GM12878 (cell line): ENCODE measurements around the gene SLC29A4. TPM values are rescaled to one million over a fixed set of nuclear protein-coding genes. Genes with fewer than 3 reads are reported as not detected.

Experiments
- BMI1 ChIP-seq: fragments of 450-650 bp; IDR thresholded peaks from 2 replicates; pipeline ENCODE4 v1.6.1; 2016; ENCODE audit warnings: mild to moderate bottlenecking, moderate library complexity, borderline replicate concordance
- BRCA1 ChIP-seq: IDR thresholded peaks from 2 replicates; pipeline ENCODE4 v1.6.1; 2011; ENCODE audit warnings: low read depth, low read length, improper control_type of control experiment
- CBFB ChIP-seq: IDR thresholded peaks from 2 replicates; pipeline ENCODE4 v1.6.1; 2016; ENCODE audit warnings: antibody characterized with exemption, low read depth
- CEBPB ChIP-seq, 2 experiments: fragments of 150-350 bp in 1 of 2; IDR thresholded peaks; 2 replicates each; pipeline ENCODE4 v1.6.1; 2012 to 2014; ENCODE audit warnings: low read depth in 2 of 2, low read length in 2 of 2, borderline replicate concordance in 1 of 2, inconsistent platforms in 1 of 2
- CREB1 ChIP-seq: IDR thresholded peaks from 2 replicates; pipeline ENCODE4 v1.6.1; 2012; ENCODE audit warnings: low read depth, mild to moderate bottlenecking, inconsistent platforms
- GABPA ChIP-seq: IDR thresholded peaks from 2 replicates; pipeline ENCODE4 v1.6.1; 2014; ENCODE audit warnings: antibody characterized with exemption, low read depth, mild to moderate bottlenecking, inconsistent platforms
- HCFC1 ChIP-seq: fragments of 150-350 bp; IDR thresholded peaks from 2 replicates; pipeline ENCODE4 v1.6.1; 2014; ENCODE audit warnings: low read length
- LARP7 ChIP-seq: fragments of 450-650 bp; IDR thresholded peaks from 2 replicates; pipeline ENCODE4 v1.6.1; 2017; ENCODE audit warnings: mild to moderate bottlenecking
- MTA2 ChIP-seq: fragments of 450-650 bp; IDR thresholded peaks from 2 replicates; pipeline ENCODE4 v1.6.1; 2016; ENCODE audit warnings: low read depth, mild to moderate bottlenecking, moderate library complexity
- NFYA ChIP-seq: IDR thresholded peaks from 2 replicates; pipeline ENCODE4 v1.6.1; 2011; ENCODE audit warnings: low read depth, mild to moderate bottlenecking, low read length, improper control_type of control experiment, borderline replicate concordance
- NR2C1 ChIP-seq: fragments of 450-650 bp; IDR thresholded peaks from 2 replicates; pipeline ENCODE4 v1.6.1; 2017; ENCODE audit warnings: antibody characterized with exemption, mild to moderate bottlenecking, moderate library complexity
- NR2F1 ChIP-seq: fragments of 450-650 bp; conservative IDR thresholded peaks from 2 replicates; pipeline ENCODE4 v1.6.1; 2017; ENCODE audit warnings: mild to moderate bottlenecking
- SP1 ChIP-seq: IDR thresholded peaks from one replicate; pipeline ENCODE4 v1.6.1; 2011; ENCODE audit warnings: low read depth, low read length
- SPI1 ChIP-seq: IDR thresholded peaks from 2 replicates; pipeline ENCODE4 v1.6.1; 2011; ENCODE audit warnings: low read depth, mild to moderate bottlenecking, low read length, moderate library complexity, borderline replicate concordance; ENCODE audit not compliant: insufficient read depth
- SRF ChIP-seq, 2 experiments: IDR thresholded peaks; 2 replicates each; pipeline ENCODE4 v1.6.1; 2011; ENCODE audit warnings: low read depth in 2 of 2, low read length in 2 of 2, mild to moderate bottlenecking in 1 of 2, moderate library complexity in 1 of 2
- SUPT20H ChIP-seq: IDR thresholded peaks from 2 replicates; pipeline ENCODE4 v1.6.1; 2011; ENCODE audit warnings: low read depth, mild to moderate bottlenecking, low read length, moderate library complexity, borderline replicate concordance; ENCODE audit not compliant: control insufficient read depth
- TARDBP ChIP-seq: IDR thresholded peaks from 2 replicates; pipeline ENCODE4 v1.6.1; 2016; ENCODE audit warnings: borderline replicate concordance
- TCF3 ChIP-seq: IDR thresholded peaks from 2 replicates; pipeline ENCODE4 v1.6.1; 2012; ENCODE audit warnings: low read depth, mild to moderate bottlenecking, low read length, borderline replicate concordance; ENCODE audit not compliant: insufficient read depth
- ZNF622 ChIP-seq: fragments of 450-650 bp; IDR thresholded peaks from 2 replicates; pipeline ENCODE4 v1.6.1; 2017; ENCODE audit warnings: mild to moderate bottlenecking, inconsistent platforms
- polyA plus RNA-seq, 11 experiments: library from polyadenylated mRNA; depleted of rRNA in 4 of 11; unstranded in 6 of 11; stranded (reverse) in 5 of 11; fragments of >200 nt; fragmentation: Nextera tagmentation in 4 of 11; fragmentation: Illumina TruSeq in 1 of 11; extraction: Ambion mirVana in 4 of 11; extraction: Trizol in 1 of 11; gene quantifications; 1 replicate in 1 of 11; 2 replicates in 10 of 11; pipeline versions ENCODE4 v1.2.1 to v1.2.3, GENCODE V29; 2011 to 2016; ENCODE audit warnings: inconsistent platforms in 2 of 11, missing spikeins in 2 of 11, low read depth in 1 of 11
- total RNA-seq, 4 experiments: library from RNA; depleted of rRNA in 3 of 4; stranded (reverse); fragments of >200 nt in 3 of 4; fragmentation: Illumina TruSeq in 1 of 4; extraction: Trizol in 1 of 4; gene quantifications; 2 replicates each; pipeline versions ENCODE4 v1.2.1 to v1.2.3, GENCODE V29; 2013 to 2021
- TF ChIP-seq, protein P1 (sequence below): fragments of 450-650 bp; IDR thresholded peaks from 2 replicates; pipeline ENCODE4 v1.6.1; 2017; ENCODE audit warnings: mild to moderate bottlenecking
- TF ChIP-seq, protein P2 (sequence below): IDR thresholded peaks from 2 replicates; pipeline ENCODE4 v1.6.1; 2012; ENCODE audit warnings: low read length, inconsistent platforms
- TF ChIP-seq, protein P3 (sequence below): fragments of 450-650 bp; IDR thresholded peaks from 2 replicates; pipeline ENCODE4 v1.6.1; 2016; ENCODE audit warnings: mild to moderate bottlenecking
- TF ChIP-seq, protein P4 (sequence below): fragments of 450-650 bp; IDR thresholded peaks from 2 replicates; pipeline ENCODE4 v1.6.1; 2017; ENCODE audit warnings: antibody characterized with exemption, mild to moderate bottlenecking, moderate library complexity

Gene SLC29A4
- total and polyA plus RNA-seq, 10 of the 15 experiments (the other 5 are each of a cell fraction or from before 2014, with no cell fraction given) = 0.11 to 0.72 (median 0.23) TPM; not detected in 3

DNA sequence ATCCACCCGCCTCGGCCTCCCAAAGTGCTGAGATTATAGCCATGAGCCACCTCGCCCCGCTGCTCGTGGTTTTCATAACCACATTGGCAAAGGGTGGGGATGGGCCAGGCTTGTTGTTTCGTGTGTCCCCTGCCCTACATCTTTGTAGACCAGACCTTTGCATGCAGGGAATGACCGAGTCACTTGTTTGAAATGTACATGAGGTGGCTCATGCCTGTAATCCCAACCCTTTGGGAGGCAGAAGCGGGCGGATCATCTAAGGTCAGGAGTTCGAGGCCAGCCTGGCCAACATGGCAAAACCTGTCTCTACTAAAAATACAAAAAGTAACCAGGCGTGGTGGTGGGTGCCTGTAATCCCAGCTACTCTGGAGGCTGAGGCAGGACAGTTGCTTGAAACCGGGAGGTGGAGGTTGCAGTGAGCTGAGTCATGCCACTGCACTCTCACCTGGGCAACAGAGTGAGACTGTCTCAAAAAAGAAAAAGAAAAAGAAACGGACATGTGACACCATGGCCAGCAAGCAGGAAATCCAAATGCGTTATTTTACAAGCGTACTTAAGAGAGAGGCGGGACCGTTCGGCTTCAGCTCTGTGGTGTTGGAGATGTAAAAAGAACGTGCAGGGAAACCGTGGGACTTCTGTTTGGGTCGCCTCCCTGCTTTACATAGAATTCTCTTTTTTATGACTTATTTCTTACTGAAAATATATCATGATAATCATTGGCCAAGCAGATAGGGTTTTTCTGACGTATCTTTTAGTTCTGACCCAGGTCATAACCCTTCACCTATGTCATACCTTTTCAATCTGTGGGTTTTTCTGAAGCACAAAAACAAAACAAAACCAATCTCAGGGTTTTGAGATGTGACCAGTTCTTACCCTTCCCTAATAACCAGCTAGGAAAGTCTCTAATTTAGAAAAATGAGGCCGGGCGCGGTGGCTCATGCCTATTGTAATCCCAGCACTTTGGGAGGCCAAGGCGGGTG, 47.6 kb upstream of the SLC29A4 start (continued):
- TF ChIP-seq BMI1 (no peak), TCF3 (no peak), NR2C1 (peak; percentile 67), CEBPB (IDR thresholded peaks at IDR 0.05; ENCODE audit: borderline replicate concordance in 1 of 2, low read depth in 2 of 2, low read length in 2 of 2) (no peak), TARDBP (no peak), SP1 (no peak), SRF (IDR thresholded peaks at IDR 0.05; ENCODE audit: low read depth in 2 of 2, low read length in 2 of 2) (no peak), ZNF622 (no peak), NR2F1 (peak; percentile 82), MTA2 (peak; percentile 41; the same call in 1 of the 2 replicates), CREB1 (peak; percentile 80), CBFB (no peak; the same call in 1 of the 2 replicates), SPI1 (no peak), GABPA (no peak), BRCA1 (no peak), HCFC1 (no peak), NFYA (no peak), SUPT20H (no peak), LARP7 (peak; percentile 24)
- TF ChIP-seq, protein P1, sequence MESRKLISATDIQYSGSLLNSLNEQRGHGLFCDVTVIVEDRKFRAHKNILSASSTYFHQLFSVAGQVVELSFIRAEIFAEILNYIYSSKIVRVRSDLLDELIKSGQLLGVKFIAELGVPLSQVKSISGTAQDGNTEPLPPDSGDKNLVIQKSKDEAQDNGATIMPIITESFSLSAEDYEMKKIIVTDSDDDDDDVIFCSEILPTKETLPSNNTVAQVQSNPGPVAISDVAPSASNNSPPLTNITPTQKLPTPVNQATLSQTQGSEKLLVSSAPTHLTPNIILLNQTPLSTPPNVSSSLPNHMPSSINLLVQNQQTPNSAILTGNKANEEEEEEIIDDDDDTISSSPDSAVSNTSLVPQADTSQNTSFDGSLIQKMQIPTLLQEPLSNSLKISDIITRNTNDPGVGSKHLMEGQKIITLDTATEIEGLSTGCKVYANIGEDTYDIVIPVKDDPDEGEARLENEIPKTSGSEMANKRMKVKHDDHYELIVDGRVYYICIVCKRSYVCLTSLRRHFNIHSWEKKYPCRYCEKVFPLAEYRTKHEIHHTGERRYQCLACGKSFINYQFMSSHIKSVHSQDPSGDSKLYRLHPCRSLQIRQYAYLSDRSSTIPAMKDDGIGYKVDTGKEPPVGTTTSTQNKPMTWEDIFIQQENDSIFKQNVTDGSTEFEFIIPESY = no peak
- TF ChIP-seq, protein P2, sequence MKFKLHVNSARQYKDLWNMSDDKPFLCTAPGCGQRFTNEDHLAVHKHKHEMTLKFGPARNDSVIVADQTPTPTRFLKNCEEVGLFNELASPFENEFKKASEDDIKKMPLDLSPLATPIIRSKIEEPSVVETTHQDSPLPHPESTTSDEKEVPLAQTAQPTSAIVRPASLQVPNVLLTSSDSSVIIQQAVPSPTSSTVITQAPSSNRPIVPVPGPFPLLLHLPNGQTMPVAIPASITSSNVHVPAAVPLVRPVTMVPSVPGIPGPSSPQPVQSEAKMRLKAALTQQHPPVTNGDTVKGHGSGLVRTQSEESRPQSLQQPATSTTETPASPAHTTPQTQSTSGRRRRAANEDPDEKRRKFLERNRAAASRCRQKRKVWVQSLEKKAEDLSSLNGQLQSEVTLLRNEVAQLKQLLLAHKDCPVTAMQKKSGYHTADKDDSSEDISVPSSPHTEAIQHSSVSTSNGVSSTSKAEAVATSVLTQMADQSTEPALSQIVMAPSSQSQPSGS = no peak
- TF ChIP-seq, protein P3, sequence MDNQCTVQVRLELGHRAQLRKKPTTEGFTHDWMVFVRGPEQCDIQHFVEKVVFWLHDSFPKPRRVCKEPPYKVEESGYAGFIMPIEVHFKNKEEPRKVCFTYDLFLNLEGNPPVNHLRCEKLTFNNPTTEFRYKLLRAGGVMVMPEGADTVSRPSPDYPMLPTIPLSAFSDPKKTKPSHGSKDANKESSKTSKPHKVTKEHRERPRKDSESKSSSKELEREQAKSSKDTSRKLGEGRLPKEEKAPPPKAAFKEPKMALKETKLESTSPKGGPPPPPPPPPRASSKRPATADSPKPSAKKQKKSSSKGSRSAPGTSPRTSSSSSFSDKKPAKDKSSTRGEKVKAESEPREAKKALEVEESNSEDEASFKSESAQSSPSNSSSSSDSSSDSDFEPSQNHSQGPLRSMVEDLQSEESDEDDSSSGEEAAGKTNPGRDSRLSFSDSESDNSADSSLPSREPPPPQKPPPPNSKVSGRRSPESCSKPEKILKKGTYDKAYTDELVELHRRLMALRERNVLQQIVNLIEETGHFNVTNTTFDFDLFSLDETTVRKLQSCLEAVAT = no peak
- TF ChIP-seq, protein P4, sequence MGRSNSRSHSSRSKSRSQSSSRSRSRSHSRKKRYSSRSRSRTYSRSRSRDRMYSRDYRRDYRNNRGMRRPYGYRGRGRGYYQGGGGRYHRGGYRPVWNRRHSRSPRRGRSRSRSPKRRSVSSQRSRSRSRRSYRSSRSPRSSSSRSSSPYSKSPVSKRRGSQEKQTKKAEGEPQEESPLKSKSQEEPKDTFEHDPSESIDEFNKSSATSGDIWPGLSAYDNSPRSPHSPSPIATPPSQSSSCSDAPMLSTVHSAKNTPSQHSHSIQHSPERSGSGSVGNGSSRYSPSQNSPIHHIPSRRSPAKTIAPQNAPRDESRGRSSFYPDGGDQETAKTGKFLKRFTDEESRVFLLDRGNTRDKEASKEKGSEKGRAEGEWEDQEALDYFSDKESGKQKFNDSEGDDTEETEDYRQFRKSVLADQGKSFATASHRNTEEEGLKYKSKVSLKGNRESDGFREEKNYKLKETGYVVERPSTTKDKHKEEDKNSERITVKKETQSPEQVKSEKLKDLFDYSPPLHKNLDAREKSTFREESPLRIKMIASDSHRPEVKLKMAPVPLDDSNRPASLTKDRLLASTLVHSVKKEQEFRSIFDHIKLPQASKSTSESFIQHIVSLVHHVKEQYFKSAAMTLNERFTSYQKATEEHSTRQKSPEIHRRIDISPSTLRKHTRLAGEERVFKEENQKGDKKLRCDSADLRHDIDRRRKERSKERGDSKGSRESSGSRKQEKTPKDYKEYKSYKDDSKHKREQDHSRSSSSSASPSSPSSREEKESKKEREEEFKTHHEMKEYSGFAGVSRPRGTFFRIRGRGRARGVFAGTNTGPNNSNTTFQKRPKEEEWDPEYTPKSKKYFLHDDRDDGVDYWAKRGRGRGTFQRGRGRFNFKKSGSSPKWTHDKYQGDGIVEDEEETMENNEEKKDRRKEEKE = no peak
